HCT116 (cell line): ENCODE measurements around the gene NUB1. TPM values are rescaled to one million over a fixed set of nuclear protein-coding genes. Genes with fewer than 3 reads are reported as not detected.

Experiments
- ATAC-seq: fragments of 200-7000 bp; cut with Tn5 transposase; 2 replicates; pipeline ENCODE4 v1.9.1; 2020; ENCODE audit warnings: mild to moderate bottlenecking, moderate library complexity
- BruUV-seq: library from RNA; stranded (reverse); fragments of 400-500 nt; replicated peaks from 2 replicates; lab custom pipeline; 2021; lab: Mats Ljungman, UMichigan
- CTCF ChIA-PET: fragments of 300-600 bp; sonication (Branson Sonifier 250); formaldehyde crosslinking; loops from one replicate; lab custom pipeline; 2021; ENCODE audit warnings: antibody characterized with exemption; lab: Charles Lee
- POLR2A ChIA-PET: fragments of 300-600, 350-600 bp; sonication (Branson Sonifier 250); formaldehyde crosslinking; loops from one replicate; lab custom pipeline; 2021; ENCODE audit warnings: antibody characterized with exemption; lab: Charles Lee
- RAD21 ChIA-PET, 2 experiments: fragments of 300-600 bp; sonication (Branson Sonifier 250); formaldehyde crosslinking; loops; one replicate each; lab custom pipeline; 2023; ENCODE audit warnings: low total read pairs in 2 of 2; ENCODE audit not compliant: uncharacterized antibody in 2 of 2, unreplicated experiment in 2 of 2, low non-redundant PET in 1 of 2; lab: Charles Lee
- DNase-seq: peaks from one replicate; pipeline ENCODE4 v3.0.0-alpha.2; 2010; ENCODE audit warnings: low read depth, low spot score
- H2AFZ ChIP-seq: fragments of 200-600 bp; shearing (Covaris generic), sonication (generic); 2 replicates; pipeline ENCODE4 v1.6.1; 2017; ENCODE audit warnings: low read depth, mixed run types, mixed read lengths, antibody characterized with exemption, low read length; ENCODE audit not compliant: poor library complexity, severe bottlenecking
- H3K27ac ChIP-seq: 2 replicates; pipeline ENCODE4 v1.5.1; 2012; ENCODE audit warnings: low read depth, low read length
- H3K27me3 ChIP-seq: fragments of 200-600 bp; sonication (generic); 2 replicates; pipeline ENCODE4 v1.6.1; 2016; ENCODE audit warnings: mixed run types, low read length, mixed read lengths; ENCODE audit not compliant: insufficient read depth
- H3K36me3 ChIP-seq, 2 experiments: fragments of 200-500 bp in 1 of 2; fragments of 200-600 bp in 1 of 2; sonication (Bioruptor generic) in 1 of 2; sonication (generic) in 1 of 2; 2 replicates each; pipeline versions ENCODE4 v1.5.1 to v1.6.1; 2014 to 2016; ENCODE audit warnings: low read length in 2 of 2, inconsistent platforms in 1 of 2, mixed read lengths in 1 of 2, mixed run types in 1 of 2; ENCODE audit not compliant: insufficient read depth in 2 of 2, control insufficient read depth in 1 of 2
- H3K4me1 ChIP-seq, 2 experiments: fragments of 200-600 bp in 1 of 2; sonication (generic) in 1 of 2; 2 replicates each; pipeline versions ENCODE4 v1.5.1 to v1.6.1; 2012 to 2017; ENCODE audit warnings: low read length in 2 of 2, inconsistent platforms in 1 of 2, mild to moderate bottlenecking in 1 of 2, mixed read lengths in 1 of 2, mixed run types in 1 of 2, moderate library complexity in 1 of 2; ENCODE audit not compliant: insufficient read depth in 2 of 2, control insufficient read depth in 1 of 2
- H3K4me2 ChIP-seq: fragments of 200-600 bp; sonication (generic); 2 replicates; pipeline ENCODE4 v1.6.1; 2017; ENCODE audit warnings: mixed run types, low read length, mixed read lengths
- H3K4me3 ChIP-seq, 2 experiments: fragments of 200-600 bp in 1 of 2; sonication (generic) in 1 of 2; replicated peaks in 1 of 2; 2 replicates each; pipeline ENCODE4 v1.5.1; 2011 to 2016; ENCODE audit warnings: low read length in 2 of 2, control low read depth in 1 of 2, low read depth in 1 of 2, mild to moderate bottlenecking in 1 of 2, mixed read lengths in 1 of 2, mixed run types in 1 of 2
- H3K79me2 ChIP-seq: fragments of 200-600 bp; sonication (generic); 2 replicates; pipeline ENCODE4 v1.6.1; 2017; ENCODE audit warnings: mild to moderate bottlenecking, mixed run types, low read length, moderate library complexity, mixed read lengths; ENCODE audit not compliant: insufficient read depth
- H3K9ac ChIP-seq: fragments of 200-600 bp; sonication (generic); 2 replicates; pipeline ENCODE4 v1.6.1; 2016; ENCODE audit warnings: low read length, mixed read lengths
- H3K9me2 ChIP-seq: fragments of 200-600 bp; sonication (generic), shearing (Covaris generic); 2 replicates; pipeline ENCODE4 v1.6.1; 2017; ENCODE audit warnings: mixed run types, mild to moderate bottlenecking, moderate library complexity; ENCODE audit not compliant: insufficient read depth
- H3K9me3 ChIP-seq, 2 experiments: fragments of 200-500 bp in 1 of 2; fragments of 200-600 bp in 1 of 2; sonication (Bioruptor generic) in 1 of 2; sonication (generic) in 1 of 2; 2 replicates each; pipeline ENCODE4 v1.6.1; 2014 to 2017; ENCODE audit warnings: low read length in 2 of 2, mixed read lengths in 2 of 2, inconsistent platforms in 1 of 2, low read depth in 1 of 2, mild to moderate bottlenecking in 1 of 2, mixed run types in 1 of 2, moderate library complexity in 1 of 2; ENCODE audit not compliant: control insufficient read depth in 1 of 2, insufficient read depth in 1 of 2
- H4K20me1 ChIP-seq: fragments of 200-600 bp; sonication (generic), shearing (Covaris generic); 2 replicates; pipeline ENCODE4 v1.6.1; 2017; ENCODE audit warnings: mixed run types, mild to moderate bottlenecking, moderate library complexity; ENCODE audit not compliant: insufficient read depth
- CEBPB ChIP-seq: IDR thresholded peaks from 2 replicates; pipeline ENCODE4 v1.6.1; 2012; ENCODE audit warnings: low read depth
- CTCF ChIP-seq, 3 experiments: fragments of 200-600 bp in 1 of 3; sonication (generic) in 1 of 3; IDR thresholded peaks in 2 of 3; conservative IDR thresholded peaks in 1 of 3; 2 replicates each; pipeline ENCODE4 v1.5.1; 2012 to 2017; ENCODE audit warnings: low read depth in 2 of 3, low read length in 2 of 3, antibody characterized with exemption in 1 of 3, borderline replicate concordance in 1 of 3, control low read depth in 1 of 3, mild to moderate bottlenecking in 1 of 3, mixed read lengths in 1 of 3, mixed run types in 1 of 3, moderate library complexity in 1 of 3; ENCODE audit not compliant: insufficient read depth in 1 of 3
- ELF1 ChIP-seq: IDR thresholded peaks from 2 replicates; pipeline ENCODE4 v1.6.1; 2012; ENCODE audit warnings: low read depth, borderline replicate concordance
- EZH2 ChIP-seq: fragments of 200-600 bp; sonication (generic); IDR thresholded peaks from 2 replicates; pipeline ENCODE4 v1.6.1; 2017; ENCODE audit warnings: antibody characterized with exemption, mixed run types
- EZH2phosphoT487 ChIP-seq: fragments of 200-600 bp; IDR thresholded peaks from 2 replicates; pipeline ENCODE4 v1.6.1; 2018; ENCODE audit warnings: antibody characterized with exemption, borderline replicate concordance
- FOSL1 ChIP-seq: IDR thresholded peaks from 2 replicates; pipeline ENCODE4 v1.6.1; 2012; ENCODE audit warnings: low read depth
- JUND ChIP-seq: IDR thresholded peaks from 2 replicates; pipeline ENCODE4 v1.6.1; 2012
- POLR2A ChIP-seq: IDR thresholded peaks from 2 replicates; pipeline ENCODE4 v1.7.0; 2011; ENCODE audit warnings: borderline replicate concordance; ENCODE audit not compliant: insufficient read depth, insufficient read length; ENCODE audit errors: extremely low read depth
- RAD21 ChIP-seq: IDR thresholded peaks from 2 replicates; pipeline ENCODE4 v1.6.1; 2012; ENCODE audit warnings: low read depth, mild to moderate bottlenecking
- REST ChIP-seq: IDR thresholded peaks from 2 replicates; pipeline ENCODE4 v1.6.1; 2012; ENCODE audit warnings: low read depth
- SIN3A ChIP-seq: IDR thresholded peaks from 2 replicates; pipeline ENCODE4 v1.6.1; 2012; ENCODE audit warnings: low read depth
- SRF ChIP-seq: IDR thresholded peaks from 2 replicates; pipeline ENCODE4 v1.6.1; 2012; ENCODE audit warnings: low read depth
- TCF7L2 ChIP-seq: IDR thresholded peaks from 2 replicates; pipeline ENCODE4 v1.7.0; 2011; ENCODE audit warnings: borderline replicate concordance, inconsistent platforms; ENCODE audit not compliant: insufficient read depth, insufficient read length; ENCODE audit errors: extremely low read depth
- ZFX ChIP-seq: fragments of 450-650 bp; IDR thresholded peaks from 2 replicates; pipeline ENCODE4 v1.6.1; 2017
- ZNF274 ChIP-seq: fragments of 200-500 bp; sonication (Bioruptor generic); IDR thresholded peaks from 2 replicates; pipeline ENCODE4 v1.6.1; 2014; ENCODE audit warnings: mild to moderate bottlenecking, low read depth, low read length, inconsistent platforms
- intact Hi-C: fragments of 100-400 bp; cut with micrococcal nuclease; formaldehyde crosslinking; loops from 2 replicates; pipeline ENCODE4 v1.10.0; 2022
- total RNA-seq: library from RNA; stranded (reverse); gene quantifications from one replicate; pipeline ENCODE4 v1.2.1, GENCODE V29; 2021; ENCODE audit not compliant: unreplicated experiment
- TF ChIP-seq, protein P1 (sequence below): IDR thresholded peaks from 2 replicates; pipeline ENCODE4 v1.6.1; 2012

Gene NUB1
- total RNA-seq, 1 experiment from 2014 or later: 44.0 TPM

- H3K27me3 ChIP-seq: no peaks in the 10 kb centered on the region
- H3K4me1 ChIP-seq: peaks cover 21 to 29% of the 10 kb centered on the region in 2 experiments
- H2AFZ ChIP-seq: no peak overlapping the region
- H3K27ac ChIP-seq: peak overlapping the region; percentile 33; the same call in 1 of the 2 replicates
- no peaks in the 10 kb centered on the region for H4K20me1 ChIP-seq
- no peaks in the 10 kb centered on the region for H3K9me2 ChIP-seq
- DNase-seq (no peak), ATAC-seq (no peak)
- H3K36me3 ChIP-seq: peaks cover 2 to 14% of the 10 kb centered on the region in 2 experiments; a peak in 2 of 4 replicates
- intact Hi-C loops: loop anchor here (1.0 kb wide), 1 partner anchor 31 kb away; no protein-coding TSS in a partner anchor
- peaks cover 29% of the 10 kb centered on the region for H3K79me2 ChIP-seq
- BruUV-seq: no TSS peak
- no peaks in the 10 kb centered on the region for H3K9me3 ChIP-seq
- H3K9ac ChIP-seq: no peak overlapping the region
- no peak for TF ChIP-seq CEBPB
- TF ChIP-seq POLR2A: no peak
- no peak for TF ChIP-seq CTCF (IDR thresholded peaks at IDR 0.05 in 2 of 3, conservative IDR thresholded peaks at IDR 0.05 in 1 of 3; ENCODE audit: borderline replicate concordance in 1 of 3, insufficient read depth in 1 of 3, low read depth in 2 of 3, low read length in 2 of 3)
- TF ChIP-seq EZH2phosphoT487: no peak
- TF ChIP-seq REST: no peak
- no peak for TF ChIP-seq SRF
- TF ChIP-seq JUND: no peak
- no peak for TF ChIP-seq ZNF274
- TF ChIP-seq RAD21: no peak
- no peak for TF ChIP-seq FOSL1
- TF ChIP-seq SIN3A: no peak
- TF ChIP-seq ZFX: no peak
- TF ChIP-seq, protein P1, sequence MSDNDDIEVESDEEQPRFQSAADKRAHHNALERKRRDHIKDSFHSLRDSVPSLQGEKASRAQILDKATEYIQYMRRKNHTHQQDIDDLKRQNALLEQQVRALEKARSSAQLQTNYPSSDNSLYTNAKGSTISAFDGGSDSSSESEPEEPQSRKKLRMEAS: no peak
- TF ChIP-seq ELF1: no peak
- TF ChIP-seq EZH2: no peak
- no peak for TF ChIP-seq TCF7L2
- CTCF ChIA-PET: interaction anchor here (1.2 to 1.6 kb wide), 2 partner anchors 30 kb away, joined by 3 to 4 read pairs; no protein-coding TSS in a partner anchor
- H3K4me2 ChIP-seq: peak overlapping the region; percentile 41
- RAD21 ChIA-PET: no interaction called here
- POLR2A ChIA-PET: no interaction called here
- H3K4me3 ChIP-seq: no peak overlapping the region
Measured at GRCh38 chr7:151345576-151346469, 4.2 kb downstream of the NUB1 start.
